GM19438 (cell line): ENCODE results near the gene RHOH.
A peak's percentile ranks its signal among the peaks of the same experiment; 100 is the strongest.

Experiments used
- ATAC-seq: cut with Tn5 transposase; IDR thresholded peaks from one replicate; pipeline ENCODE4 v1.9.1; 2021; ENCODE audit warnings: low read depth; ENCODE audit not compliant: unreplicated experiment

The RHOH gene

GRCh38 chr4:40186665-40187014 lies 10.2 kb upstream of the RHOH start:
- no peak for ATAC-seq

- ATAC-seq: no peak
Observed at GRCh38 chr4:40187386-40187906, 9.4 kb upstream of the RHOH start.

GRCh38 chr4:40190019-40190418 lies 6.8 kb upstream of the RHOH start:
- ATAC-seq: no peak

- ATAC-seq: no peak
Observed at GRCh38 chr4:40190465-40190864, 6.4 kb upstream of the RHOH start.

GRCh38 chr4:40190880-40191815 lies 5.7 kb upstream of the RHOH start:
- no peak for ATAC-seq

GRCh38 chr4:40192114-40193015 lies 4.5 kb upstream of the RHOH start:
- peak; percentile 46 for ATAC-seq

DNA sequence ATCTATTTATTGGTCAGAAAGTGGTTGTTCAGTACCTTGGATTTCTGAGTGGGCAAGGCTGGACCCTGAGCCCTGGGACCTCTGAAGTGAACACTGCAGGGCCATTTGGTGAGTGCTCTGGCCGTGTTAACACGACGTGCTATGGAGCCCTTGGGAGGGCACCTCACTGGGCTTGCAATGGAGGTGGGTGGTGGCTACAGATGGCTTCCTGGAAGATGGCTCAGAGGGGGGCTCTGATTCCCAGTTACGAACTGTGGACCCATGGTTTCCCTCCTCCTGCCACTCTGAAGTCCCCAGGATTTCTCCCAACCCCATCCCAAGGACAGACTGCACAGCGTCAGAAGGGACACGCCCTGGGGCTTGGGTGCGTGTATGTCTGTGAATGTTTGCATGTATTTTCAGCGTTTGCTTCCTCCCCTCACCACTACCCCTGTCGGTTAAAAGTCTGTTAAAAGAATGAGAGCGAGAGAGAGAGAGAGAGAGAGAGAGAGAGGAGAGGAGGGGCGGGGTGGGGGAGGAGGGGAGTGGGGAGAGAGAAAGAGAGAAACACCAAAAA lies 3.7 kb upstream of the RHOH start:
- peak; percentile 40 for ATAC-seq

DNA sequence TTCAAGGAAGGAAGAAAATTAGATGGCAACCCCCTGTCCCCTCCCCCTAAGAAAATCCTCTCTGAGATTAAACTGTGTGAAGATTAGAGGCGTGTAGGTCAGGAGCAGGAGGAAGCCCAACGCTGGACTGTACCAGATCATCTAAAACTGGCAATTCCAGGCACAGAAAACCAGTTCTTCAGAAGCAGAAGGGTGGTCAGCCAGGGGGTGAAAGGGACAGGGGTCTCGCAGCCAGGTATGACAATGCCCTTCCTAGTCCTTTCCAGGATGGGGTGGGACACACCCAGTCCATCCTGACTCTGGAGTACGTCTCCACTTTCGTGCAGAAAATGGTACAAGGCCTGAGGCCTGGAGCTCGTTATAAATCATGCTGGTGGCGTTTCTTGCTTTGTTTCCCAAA lies 3.3 kb upstream of the RHOH start:
- ATAC-seq: no peak

DNA sequence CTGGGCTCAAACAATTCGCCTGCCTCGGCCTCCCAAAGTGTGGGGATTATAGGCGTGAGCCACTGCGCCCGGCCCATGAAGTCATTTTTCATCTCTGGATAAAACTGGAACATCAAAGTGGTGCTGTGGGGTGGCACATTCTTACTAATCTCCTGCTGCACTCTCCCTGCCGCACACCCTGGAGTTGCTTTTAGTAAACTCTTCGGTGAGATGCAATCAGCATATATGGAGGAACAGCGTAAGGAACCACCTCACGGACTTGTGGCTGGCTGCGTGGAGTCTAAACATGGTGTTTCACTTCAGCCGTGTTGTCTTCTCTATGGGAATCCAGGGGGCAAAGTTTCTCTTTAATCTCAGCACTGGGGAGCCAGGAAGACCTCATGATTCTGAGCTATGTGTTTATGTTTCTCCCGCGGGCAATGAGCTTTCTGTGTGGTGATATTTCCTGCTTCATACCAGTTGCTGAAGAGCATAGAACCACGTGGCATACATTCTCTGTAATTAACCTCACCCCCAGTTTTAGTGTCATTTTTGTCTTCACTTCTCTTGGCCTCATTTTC lies 2.1 kb upstream of the RHOH start:
- ATAC-seq: no peak

DNA sequence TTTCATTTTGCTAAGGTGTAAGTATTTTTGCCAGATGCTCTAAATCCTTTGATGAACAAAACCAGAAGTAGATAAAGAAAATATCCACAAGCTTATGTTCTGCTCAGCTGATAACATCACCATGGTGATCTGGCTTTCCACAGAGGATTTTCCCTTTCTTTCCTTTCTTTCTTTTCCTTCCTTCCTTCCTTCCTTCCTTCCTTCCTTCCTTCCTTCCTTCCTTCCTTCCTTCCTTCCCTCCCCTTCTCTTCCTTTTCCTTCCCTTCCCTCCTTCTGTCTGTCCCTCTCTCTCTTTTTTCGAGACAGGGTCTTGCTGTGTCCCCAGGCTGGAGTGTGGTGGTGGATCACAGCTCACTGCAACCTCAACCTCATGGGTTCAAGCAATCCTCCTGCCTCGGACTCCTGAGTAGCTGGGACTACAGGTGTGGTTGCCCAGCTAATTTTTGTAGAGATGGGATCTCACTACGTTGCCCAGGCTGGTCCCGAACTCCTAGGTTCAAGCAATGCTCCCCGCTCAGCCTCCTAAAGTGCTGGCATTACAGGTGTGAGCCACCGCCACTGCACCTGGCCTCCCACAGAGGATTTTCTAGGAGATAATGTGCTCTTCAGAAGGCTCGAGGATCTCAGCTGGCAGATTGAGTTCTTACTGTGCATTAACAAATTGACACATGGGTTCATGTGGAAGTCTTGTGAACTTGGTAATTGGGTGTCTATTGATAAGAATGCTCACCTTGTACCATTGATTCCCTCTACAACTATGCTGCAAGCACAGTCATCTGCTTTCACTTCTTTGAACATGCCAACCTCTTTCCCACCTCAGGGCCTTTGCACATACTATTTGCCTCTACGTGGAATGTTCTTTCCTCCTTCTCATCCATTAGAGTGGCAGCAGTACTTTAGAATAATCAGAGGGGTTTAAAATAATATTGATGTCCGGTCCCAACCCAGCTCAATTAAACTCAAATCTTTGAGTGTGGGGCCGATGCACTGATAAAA lies 1.4 kb upstream of the RHOH start:
- no peak for ATAC-seq

GRCh38 chr4:40196272-40196671 lies 559 bp upstream of the RHOH start:
- no peak for ATAC-seq

DNA sequence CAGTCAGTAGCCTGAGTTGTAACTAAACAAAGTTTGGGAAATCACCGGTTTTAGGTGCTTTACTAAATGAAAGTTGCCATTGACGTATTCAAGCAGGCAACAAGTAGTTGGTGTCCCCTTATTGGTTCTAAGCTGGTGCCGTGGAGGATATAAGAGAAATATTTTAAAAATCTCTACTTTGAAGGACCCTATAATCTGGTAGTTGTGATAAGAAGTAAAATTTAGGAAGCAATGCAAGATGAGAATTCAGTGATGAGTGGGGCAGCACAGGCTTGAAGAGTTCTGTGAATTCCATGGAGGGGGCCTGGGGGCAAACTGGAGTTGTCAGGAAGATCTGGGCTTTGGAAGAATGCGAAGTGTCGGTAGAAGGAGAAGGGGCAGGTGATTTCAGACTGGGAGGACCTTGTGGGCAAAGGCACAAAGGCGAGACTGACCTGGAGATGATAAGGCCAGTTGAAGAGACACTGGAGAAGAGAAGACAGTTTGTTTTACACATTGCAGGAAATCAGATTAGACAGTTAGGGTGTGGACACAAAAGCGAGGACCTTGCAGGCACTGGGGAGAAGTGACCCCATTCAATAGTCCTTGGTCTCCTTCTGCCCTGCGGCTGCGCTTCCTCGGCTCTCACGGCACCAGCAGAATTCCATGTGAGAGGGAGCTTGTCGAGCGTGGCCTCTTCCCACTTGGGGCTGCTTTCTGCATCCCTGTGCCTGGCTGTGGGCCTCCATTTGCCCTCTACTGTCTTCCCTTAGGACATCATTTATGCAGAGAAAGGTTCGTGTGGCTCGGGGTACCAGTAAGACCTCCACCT lies 1.3 kb downstream of the RHOH start:
- no peak for ATAC-seq

DNA sequence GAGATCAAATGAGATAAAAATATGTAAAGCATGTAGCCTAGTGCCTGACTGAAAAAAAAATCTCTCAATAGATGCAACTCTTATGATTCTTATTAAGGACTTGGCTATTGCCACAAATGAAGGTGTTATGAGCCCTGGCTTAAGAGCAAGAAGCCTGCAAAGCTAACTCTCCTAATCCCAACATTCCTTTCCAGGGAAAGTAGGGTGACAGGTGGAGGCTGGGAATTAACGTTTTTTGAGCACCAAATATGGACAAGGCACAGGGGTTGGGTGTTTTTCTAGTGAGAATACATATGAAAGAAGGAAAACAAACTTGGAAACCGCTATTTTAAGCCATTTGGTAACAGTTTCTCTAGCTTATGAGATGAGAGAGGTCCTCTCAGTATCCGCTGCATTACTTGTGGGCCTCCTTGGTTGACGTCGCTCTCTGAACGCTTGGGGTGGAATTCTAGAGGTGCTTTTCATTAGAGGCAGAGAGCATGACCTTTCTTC lies 2.4 kb downstream of the RHOH start:
- ATAC-seq: no peak

DNA sequence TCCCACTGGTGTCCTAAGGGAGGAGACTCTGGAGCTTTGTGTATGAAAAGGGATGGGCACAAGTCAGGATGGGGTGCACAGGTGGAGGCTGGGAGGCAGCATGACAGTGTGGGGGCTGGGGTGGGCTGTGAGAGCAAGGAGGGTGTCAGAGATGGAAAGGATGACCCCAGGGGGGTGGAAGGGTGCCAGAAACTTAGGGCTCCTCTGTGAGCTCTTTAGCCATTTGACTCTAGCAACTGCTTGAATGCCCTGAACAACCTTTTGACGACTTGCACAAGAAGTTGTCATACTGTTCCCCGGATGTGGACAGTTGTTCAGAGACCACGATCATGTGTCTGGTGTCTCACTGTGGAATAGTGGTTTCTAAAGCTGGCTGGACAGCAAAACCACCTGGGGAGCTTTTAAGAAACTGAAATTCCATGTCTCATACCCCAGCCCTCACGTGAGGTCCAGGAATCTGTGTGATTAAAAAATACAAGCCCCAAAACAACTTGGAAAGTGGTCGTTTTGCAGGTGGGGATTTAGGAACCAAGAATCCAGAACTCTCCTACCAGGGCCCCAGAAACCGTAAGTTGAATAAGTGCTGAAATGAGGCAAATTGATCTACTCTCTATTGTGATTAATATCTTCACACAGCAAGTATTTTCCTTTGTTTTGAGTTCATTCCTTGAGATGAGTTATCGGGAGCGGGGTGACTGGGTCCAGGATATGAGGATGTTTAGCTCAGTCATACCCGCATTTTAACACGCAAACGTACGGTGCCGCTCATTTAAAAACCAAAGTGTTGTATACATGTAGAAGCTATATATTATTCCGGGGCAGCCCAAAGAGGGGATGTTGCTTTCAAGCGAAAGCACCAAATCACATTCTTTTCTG lies 3.4 kb downstream of the RHOH start:
- ATAC-seq: peak; percentile 49

DNA sequence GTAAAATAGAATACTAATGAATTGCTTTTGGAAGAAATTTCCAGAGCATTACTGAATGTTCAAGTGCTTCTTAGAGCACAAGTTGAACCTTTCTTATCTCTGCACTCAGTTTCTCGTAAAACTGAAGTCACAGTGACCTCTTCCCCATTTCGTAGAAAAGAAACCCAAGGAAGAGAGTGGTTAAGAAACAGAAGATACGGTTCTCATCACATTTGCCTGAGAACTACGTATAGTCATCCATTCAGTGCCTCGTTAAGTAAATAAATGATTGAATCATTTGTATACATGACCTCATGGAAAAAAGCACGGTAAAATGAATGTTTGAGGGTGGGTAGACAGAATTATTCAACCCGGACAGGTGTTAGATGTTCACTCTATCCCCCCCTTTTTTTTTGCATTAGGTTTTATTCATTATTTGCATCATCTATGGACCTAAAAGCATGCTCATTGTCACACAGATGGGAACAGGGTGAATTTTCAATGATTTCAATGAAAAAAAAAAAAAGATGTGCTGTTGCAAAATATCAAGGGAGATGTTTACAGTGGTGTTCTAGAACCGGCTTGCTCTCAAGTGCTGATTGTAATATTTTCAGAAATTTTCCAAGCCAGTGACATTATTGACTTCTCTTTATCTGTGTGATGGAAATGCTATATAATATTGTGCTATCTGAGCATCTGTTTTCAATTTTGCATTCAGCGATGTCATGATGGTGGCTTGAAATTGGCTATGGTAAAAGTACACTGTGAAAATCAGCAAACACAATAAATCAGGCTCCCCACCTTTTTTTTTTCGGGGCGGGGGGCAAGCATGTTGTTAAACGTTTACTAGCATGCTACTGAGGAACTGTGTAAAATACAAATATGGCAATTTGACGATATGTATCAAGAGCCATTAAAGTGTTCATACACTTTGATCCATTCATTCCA lies 4.3 kb downstream of the RHOH start:
- no peak for ATAC-seq

DNA sequence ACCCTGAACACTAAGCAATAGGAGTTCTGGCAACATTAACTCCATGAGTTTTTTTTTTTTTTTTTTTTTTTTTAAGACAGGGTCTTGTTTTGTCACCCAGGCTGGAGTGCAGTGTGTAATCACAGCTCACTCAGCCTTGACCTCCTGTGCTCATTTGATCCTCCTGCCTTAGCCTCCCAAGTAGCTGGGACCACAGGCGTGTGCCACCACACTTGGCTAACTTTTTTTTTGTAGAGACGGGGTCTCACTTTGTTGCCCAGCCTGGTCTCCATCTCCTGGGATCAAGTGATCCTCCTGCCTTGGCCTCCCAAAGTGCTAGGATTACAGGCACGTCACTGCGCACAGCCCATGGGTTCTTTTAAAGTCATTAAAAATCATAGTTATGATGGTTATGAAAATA lies 5.1 kb downstream of the RHOH start:
- ATAC-seq: no peak

DNA sequence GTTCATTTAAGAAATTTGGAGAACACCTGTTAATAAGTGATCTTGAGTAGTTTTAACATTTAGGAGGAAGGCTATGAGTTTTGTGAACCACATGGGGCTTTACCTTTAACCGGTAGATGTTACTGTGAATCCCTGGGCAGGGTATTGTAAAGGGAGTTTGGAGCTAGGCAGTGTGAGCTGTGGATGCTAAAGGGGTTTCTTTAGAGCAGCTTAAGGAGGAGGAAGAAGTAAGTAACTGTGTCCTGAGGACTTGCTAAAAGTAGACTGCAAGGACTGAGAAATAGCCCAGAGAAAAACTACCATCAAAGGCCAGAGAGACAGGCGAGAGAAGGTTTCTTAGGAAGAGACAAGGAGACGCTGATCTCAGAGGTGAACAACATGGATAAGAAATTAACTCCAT lies 5.6 kb downstream of the RHOH start:
- no peak for ATAC-seq
